Common myeloid progenitor, CD34-positive (primary cell): ENCODE results near the gene EXOG.

ENCODE experiments used
- CTCF ChIA-PET: fragments of 350-600 bp; sonication (Branson Sonifier 250); formaldehyde crosslinking; loops from one replicate; lab custom pipeline; 2021; ENCODE audit warnings: antibody characterized with exemption; lab: Charles Lee
- POLR2A ChIA-PET: fragments of 350-600 bp; sonication (Branson Sonifier 250); formaldehyde crosslinking; loops from one replicate; lab custom pipeline; 2021; ENCODE audit warnings: antibody characterized with exemption; lab: Charles Lee
- DNase-seq, 3 donors: peaks; one replicate each; pipeline versions ENCODE4 v3.0.0 to v3.0.0-alpha.2; 2013
- H3K27ac ChIP-seq, 2 experiments: 1 replicate in 1 of 2; 2 replicates in 1 of 2; pipeline ENCODE4 v1.7.0; 2013; ENCODE audit warnings: inconsistent platforms in 2 of 2, low read length in 2 of 2, mild to moderate bottlenecking in 2 of 2, low read depth in 1 of 2, moderate library complexity in 1 of 2; ENCODE audit not compliant: severe bottlenecking in 2 of 2, insufficient read depth in 1 of 2, poor library complexity in 1 of 2
- H3K27me3 ChIP-seq, 5 experiments: replicated peaks in 2 of 5; 1 replicate in 3 of 5; 2 replicates in 2 of 5; pipeline versions ENCODE4 v1.6.1 to v1.7.0; 2013; ENCODE audit warnings: low read length in 4 of 5, mild to moderate bottlenecking in 2 of 5, moderate library complexity in 2 of 5, inconsistent platforms in 1 of 5; ENCODE audit not compliant: insufficient read depth in 5 of 5, control insufficient read depth in 4 of 5
- H3K36me3 ChIP-seq, 4 experiments: 1 replicate in 2 of 4; 2 replicates in 2 of 4; pipeline versions ENCODE4 v1.6.1 to v1.7.0; 2013; ENCODE audit warnings: low read length in 3 of 4, control low read depth in 1 of 4, mild to moderate bottlenecking in 1 of 4; ENCODE audit not compliant: control insufficient read depth in 4 of 4, insufficient read depth in 4 of 4
- H3K4me1 ChIP-seq, 4 experiments: 1 replicate in 3 of 4; 2 replicates in 1 of 4; pipeline versions ENCODE4 v1.6.1 to v1.7.1; 2013; ENCODE audit warnings: low read length in 3 of 4, mild to moderate bottlenecking in 3 of 4, control low read depth in 1 of 4, inconsistent platforms in 1 of 4, moderate library complexity in 1 of 4; ENCODE audit not compliant: control insufficient read depth in 4 of 4, insufficient read depth in 4 of 4; ENCODE audit errors: control extremely low read depth in 1 of 4
- H3K4me3 ChIP-seq, 7 experiments: 1 replicate in 4 of 7; 2 replicates in 3 of 7; pipeline versions ENCODE4 v1.5.1 to v1.7.0; 2013; ENCODE audit warnings: mild to moderate bottlenecking in 7 of 7, low read length in 6 of 7, moderate library complexity in 6 of 7, inconsistent platforms in 2 of 7, low read depth in 2 of 7, control low read depth in 1 of 7; ENCODE audit not compliant: insufficient read depth in 4 of 7, control insufficient read depth in 1 of 7; ENCODE audit errors: extremely low read depth in 1 of 7
- H3K9me3 ChIP-seq, 5 experiments: 1 replicate in 4 of 5; 2 replicates in 1 of 5; pipeline versions ENCODE4 v1.6.1 to v1.7.1; 2013; ENCODE audit warnings: low read length in 4 of 5, mild to moderate bottlenecking in 2 of 5, inconsistent platforms in 1 of 5, low read depth in 1 of 5, moderate library complexity in 1 of 5; ENCODE audit not compliant: control insufficient read depth in 4 of 5, insufficient read depth in 2 of 5; ENCODE audit errors: control extremely low read depth in 1 of 5
- WGBS: methylation state at CpG from one replicate; pipeline ENCODE4 v1.1.5; 2013; ENCODE audit not compliant: insufficient coverage; 5-methylcytosine and 5-hydroxymethylcytosine counted together

The EXOG gene

DNA sequence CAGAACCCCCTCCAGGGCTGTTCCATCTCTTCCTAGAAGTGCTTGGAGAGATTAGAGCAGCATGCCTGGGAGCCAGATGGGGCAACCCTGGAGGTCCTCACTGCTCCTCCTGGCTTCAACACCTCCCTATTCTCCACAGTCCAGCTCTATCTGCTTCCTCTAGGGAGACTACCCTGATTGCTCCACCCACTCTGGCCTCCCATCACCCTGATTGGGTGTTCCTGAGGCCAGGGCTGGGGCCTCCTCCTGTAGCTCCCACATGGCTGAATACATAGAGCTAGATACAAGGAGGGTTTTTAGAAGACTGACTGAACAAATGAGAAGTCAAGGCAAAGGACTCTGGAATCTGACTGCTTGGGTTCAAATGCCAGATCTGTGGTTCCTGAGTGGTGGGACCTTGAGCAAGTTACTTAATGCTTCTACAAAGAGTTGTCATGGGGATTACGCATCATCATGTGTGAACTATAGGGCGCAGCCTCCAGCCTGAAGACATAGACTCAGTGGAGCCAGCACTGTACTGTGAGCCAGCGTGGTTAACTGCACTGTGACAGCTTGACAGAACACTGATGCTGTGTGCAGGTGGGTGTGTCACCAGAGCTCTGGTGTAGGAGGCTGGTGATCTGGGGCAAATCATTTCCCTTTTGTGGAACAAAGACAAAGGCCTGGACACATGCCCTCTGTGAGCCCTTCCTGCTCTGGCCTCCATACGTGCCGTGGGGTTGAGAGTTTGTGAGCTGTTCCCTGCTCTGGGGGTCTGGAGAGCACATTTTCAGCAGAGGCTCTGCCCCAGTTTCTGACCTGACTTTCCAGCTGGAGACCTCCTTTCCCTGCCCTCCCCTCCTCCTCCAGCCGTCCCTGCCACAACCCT, 78.5 kb downstream of the EXOG start:
- H3K9me3 ChIP-seq: peaks cover 0 to 1% (median 0%) of the 10 kb centered on the region in 5 experiments
- H3K27ac ChIP-seq: no peak overlapping the region
- H3K27me3 ChIP-seq: no peaks in the 10 kb centered on the region
- CTCF ChIA-PET: no interaction called here
- H3K36me3 ChIP-seq: no peaks in the 10 kb centered on the region
- WGBS: 98% methylated on average over 5 of the region's 6 CpGs
- POLR2A ChIA-PET: interaction anchor here (1.0 kb wide), 1 partner anchor 22 kb away, joined by 3 read pairs; no protein-coding TSS in a partner anchor
- no peak for DNase-seq
- no peaks in the 10 kb centered on the region for H3K4me1 ChIP-seq
- H3K4me3 ChIP-seq: no peak overlapping the region

DNA sequence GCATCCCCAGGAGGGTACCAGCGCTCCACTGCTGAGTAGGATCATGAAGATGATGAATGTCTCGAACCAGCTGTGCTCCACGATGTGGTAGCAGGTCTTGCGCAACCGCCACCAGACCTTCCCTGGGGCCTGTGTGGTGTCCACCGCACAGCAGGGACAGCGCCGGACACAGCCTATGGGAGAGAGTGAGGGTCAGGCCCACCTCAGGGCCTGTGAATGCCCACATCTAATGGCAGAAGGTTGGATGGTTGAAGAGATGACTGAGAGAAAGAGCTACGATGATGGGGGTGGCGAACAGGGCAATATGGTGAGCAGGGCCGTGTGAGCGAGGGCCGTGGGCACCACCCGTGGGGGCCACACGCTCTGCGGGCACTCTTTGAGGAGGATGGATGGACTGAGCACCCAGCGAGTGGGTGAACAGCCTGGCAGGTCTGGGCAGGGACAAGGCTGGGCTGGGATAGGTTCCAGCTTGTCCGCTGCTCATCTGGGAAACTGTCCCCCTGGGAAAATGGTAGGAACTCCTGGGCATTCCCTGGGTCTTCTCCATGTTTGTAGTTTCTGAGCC, 79.2 kb downstream of the EXOG start:
- ChIA-PET POLR2A (interaction anchor here (0.6 kb wide), 1 partner anchor 14 kb away, joined by 3 read pairs; no protein-coding TSS in a partner anchor), CTCF (interaction anchor here (0.7 kb wide), 1 partner anchor 83 kb away, joined by 3 read pairs; no protein-coding TSS in a partner anchor)

More for the DNA sequence above, 79.2 kb downstream of the EXOG start:
- Histone ChIP-seq H3K4me3 (no peak overlapping the region), H3K4me1 (no peaks in the 10 kb centered on the region), H3K27me3 (no peaks in the 10 kb centered on the region), H3K36me3 (no peaks in the 10 kb centered on the region), H3K9me3 (peaks cover 0 to 1% (median 0%) of the 10 kb centered on the region in 5 experiments), H3K27ac (no peak overlapping the region)
- 90% methylated on average over 17 of the region's 18 CpGs for WGBS
- no peak for DNase-seq
